ENCODE results near the gene CRTC1. TPM values are rescaled to one million over a fixed set of nuclear protein-coding genes. Genes with fewer than 3 reads are reported as not detected.

Gene CRTC1
- total RNA-seq, 1 experiment from 2014 or later: 12.3 TPM

- Mint-ChIP-seq H3K36me3 (no peaks in the 10 kb centered on the region; the same call in 1 of the 2 replicates), H3K27me3 (ENCODE audit: low read depth) (no peaks in the 10 kb centered on the region), H3K4me3 (no peak overlapping the region), H3K4me1 (no peaks in the 10 kb centered on the region), H3K27ac (no peak overlapping the region), H3K9me3 (no peaks in the 10 kb centered on the region)
- ChIA-PET CTCF (no interaction called here), POLR2A (no interaction called here)
- no peak for ATAC-seq
- no peak for DNase-seq (ENCODE audit: low spot score)
- TF ChIP-seq NFYB (CRISPR knock-in tag; conservative IDR thresholded peaks at IDR 0.05; ENCODE audit: low read depth): no peak
- TF ChIP-seq ATF6 (CRISPR knock-in tag; IDR thresholded peaks at IDR 0.05): no peak
- TF ChIP-seq ZSCAN18 (CRISPR knock-in tag; IDR thresholded peaks at IDR 0.05): no peak
- TF ChIP-seq CBFB (CRISPR knock-in tag; IDR thresholded peaks at IDR 0.05; ENCODE audit: low read depth): no peak
- TF ChIP-seq USF2 (CRISPR knock-in tag; IDR thresholded peaks at IDR 0.05): no peak
- no peak for TF ChIP-seq NR2C2 (CRISPR knock-in tag; IDR thresholded peaks at IDR 0.05)
- no peak for TF ChIP-seq ZNF121 (CRISPR knock-in tag; IDR thresholded peaks at IDR 0.05)
- no peak for TF ChIP-seq TCF7 (CRISPR knock-in tag; IDR thresholded peaks at IDR 0.05; ENCODE audit: low read depth)
- no peak for TF ChIP-seq CREM (CRISPR knock-in tag; IDR thresholded peaks at IDR 0.05)
- no peak for TF ChIP-seq TEAD1 (CRISPR knock-in tag; IDR thresholded peaks at IDR 0.05)
- TF ChIP-seq ZNF219 (CRISPR knock-in tag; IDR thresholded peaks at IDR 0.05; ENCODE audit: borderline replicate concordance): no peak
- no peak for TF ChIP-seq ERG (CRISPR knock-in tag; IDR thresholded peaks at IDR 0.05)
- TF ChIP-seq EMX1 (CRISPR knock-in tag; IDR thresholded peaks at IDR 0.05): no peak
- no peak for TF ChIP-seq JUN (CRISPR knock-in tag; IDR thresholded peaks at IDR 0.05)
- TF ChIP-seq IRF2 (CRISPR knock-in tag; IDR thresholded peaks at IDR 0.05; ENCODE audit: borderline replicate concordance, low read depth): no peak
- no peak for TF ChIP-seq ZNF317 (CRISPR knock-in tag; IDR thresholded peaks at IDR 0.05; ENCODE audit: borderline replicate concordance, low read depth)
- no peak for TF ChIP-seq KAT7 (CRISPR knock-in tag; IDR thresholded peaks at IDR 0.05; ENCODE audit: borderline replicate concordance)
- TF ChIP-seq SOX15 (CRISPR knock-in tag; IDR thresholded peaks at IDR 0.05): no peak
- TF ChIP-seq ZNF138 (CRISPR knock-in tag; conservative IDR thresholded peaks at IDR 0.05): no peak
Measured at GRCh38 chr19:18718015-18718526, 34.6 kb downstream of the CRTC1 start.

- 0 out of 2 replicates have a peak, but pooled peaks cover 3% of the 10 kb centered on the region for H3K27me3 Mint-ChIP-seq (ENCODE audit: low read depth)
- no peaks in the 10 kb centered on the region; the same call in 1 of the 2 replicates for H3K36me3 Mint-ChIP-seq
- no peak overlapping the region for H3K4me3 Mint-ChIP-seq
- H3K27ac Mint-ChIP-seq: peak overlapping the region; percentile 64; the same call in 1 of the 2 replicates
- DNase-seq (ENCODE audit: low spot score): no peak
- ATAC-seq: no peak
- no peaks in the 10 kb centered on the region for H3K9me3 Mint-ChIP-seq
- H3K4me1 Mint-ChIP-seq: no peaks in the 10 kb centered on the region
- ChIA-PET CTCF (no interaction called here), POLR2A (no interaction called here)
- no peak for TF ChIP-seq ERG (CRISPR knock-in tag; IDR thresholded peaks at IDR 0.05)
- TF ChIP-seq ELF4 (CRISPR knock-in tag; IDR thresholded peaks at IDR 0.05; ENCODE audit: low read depth): no peak
- TF ChIP-seq ZNF138 (CRISPR knock-in tag; conservative IDR thresholded peaks at IDR 0.05): no peak
- TF ChIP-seq HMGXB4 (CRISPR knock-in tag; IDR thresholded peaks at IDR 0.05): no peak
- TF ChIP-seq ZNF232 (CRISPR knock-in tag; IDR thresholded peaks at IDR 0.05): no peak
- TF ChIP-seq FOXJ3 (CRISPR knock-in tag; IDR thresholded peaks at IDR 0.05; ENCODE audit: borderline replicate concordance): no peak
- TF ChIP-seq E2F5 (CRISPR knock-in tag; IDR thresholded peaks at IDR 0.05): no peak
- no peak for TF ChIP-seq ZNF317 (CRISPR knock-in tag; IDR thresholded peaks at IDR 0.05; ENCODE audit: borderline replicate concordance, low read depth)
Measured at GRCh38 chr19:18718846-18719458, 35.5 kb downstream of the CRTC1 start.
